Measurements from ENCODE around the gene C5orf22.

Gene C5orf22

DNA sequence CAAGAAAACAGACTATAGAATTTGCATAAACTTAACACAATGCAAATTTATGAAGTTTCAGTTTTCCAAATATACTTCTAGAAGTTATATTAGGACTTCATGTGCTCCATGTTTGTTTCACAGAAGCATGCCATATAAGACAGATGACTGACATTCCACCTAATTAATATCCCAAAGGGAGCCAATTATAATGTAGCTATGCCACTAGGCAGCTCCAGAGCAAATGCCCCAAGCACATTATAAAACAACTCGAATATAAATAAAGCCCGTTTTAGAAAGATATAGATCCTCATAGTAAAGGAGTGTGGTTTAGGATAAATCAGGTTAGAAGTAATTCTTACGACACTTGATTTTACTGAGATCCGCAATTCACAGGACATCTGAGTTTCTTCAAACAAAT is 9.1 kb upstream of the C5orf22 start:
- TF ChIP-seq, protein P1, sequence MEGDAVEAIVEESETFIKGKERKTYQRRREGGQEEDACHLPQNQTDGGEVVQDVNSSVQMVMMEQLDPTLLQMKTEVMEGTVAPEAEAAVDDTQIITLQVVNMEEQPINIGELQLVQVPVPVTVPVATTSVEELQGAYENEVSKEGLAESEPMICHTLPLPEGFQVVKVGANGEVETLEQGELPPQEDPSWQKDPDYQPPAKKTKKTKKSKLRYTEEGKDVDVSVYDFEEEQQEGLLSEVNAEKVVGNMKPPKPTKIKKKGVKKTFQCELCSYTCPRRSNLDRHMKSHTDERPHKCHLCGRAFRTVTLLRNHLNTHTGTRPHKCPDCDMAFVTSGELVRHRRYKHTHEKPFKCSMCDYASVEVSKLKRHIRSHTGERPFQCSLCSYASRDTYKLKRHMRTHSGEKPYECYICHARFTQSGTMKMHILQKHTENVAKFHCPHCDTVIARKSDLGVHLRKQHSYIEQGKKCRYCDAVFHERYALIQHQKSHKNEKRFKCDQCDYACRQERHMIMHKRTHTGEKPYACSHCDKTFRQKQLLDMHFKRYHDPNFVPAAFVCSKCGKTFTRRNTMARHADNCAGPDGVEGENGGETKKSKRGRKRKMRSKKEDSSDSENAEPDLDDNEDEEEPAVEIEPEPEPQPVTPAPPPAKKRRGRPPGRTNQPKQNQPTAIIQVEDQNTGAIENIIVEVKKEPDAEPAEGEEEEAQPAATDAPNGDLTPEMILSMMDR (IDR thresholded peaks at IDR 0.05; ENCODE audit: control insufficient read depth, insufficient read depth, low read depth, low read length, missing control alignments), result no peak
- DNase-seq (ENCODE audit: low read depth), result no peak
- H3K4me3 ChIP-seq (ENCODE audit: control insufficient read depth, low read depth, low read length), result no peak overlapping the region

DNA sequence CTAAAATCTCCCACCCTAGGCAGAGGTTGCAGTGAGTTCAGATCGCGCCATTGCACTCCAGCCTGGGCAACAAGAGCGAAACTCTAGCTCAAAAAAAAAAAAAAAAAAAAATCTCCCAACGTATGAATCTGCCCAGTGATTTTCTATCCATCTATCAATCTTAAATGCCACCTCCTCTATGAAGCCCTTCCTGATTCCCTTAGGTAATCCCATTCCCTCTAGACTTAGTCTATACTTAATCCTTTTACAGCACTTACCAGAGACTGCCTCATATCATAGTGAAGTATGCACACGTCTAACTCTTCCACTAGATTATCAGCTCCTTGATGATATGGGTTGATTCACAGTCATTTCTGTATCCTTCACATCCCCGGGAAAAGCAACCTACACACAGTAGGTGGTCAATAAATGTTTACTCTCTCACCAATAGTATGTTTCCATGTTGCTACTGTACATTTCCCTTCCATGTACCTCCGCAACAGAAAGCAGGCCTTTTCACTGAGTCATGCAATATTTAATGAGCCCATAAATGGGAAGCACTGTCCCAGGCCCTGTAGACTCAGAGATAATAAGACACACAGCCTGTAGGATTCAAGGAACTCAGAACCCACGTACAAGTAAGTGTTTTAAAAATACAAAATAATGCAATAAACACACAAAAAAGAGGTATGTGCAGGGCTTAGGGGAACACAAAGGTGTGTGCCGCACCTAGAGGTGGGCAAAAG is 1.4 kb upstream of the C5orf22 start:
- DNase-seq (ENCODE audit: low read depth), result no peak
- H3K4me3 ChIP-seq (ENCODE audit: control insufficient read depth, low read depth, low read length), result peak overlapping the region; percentile 84
- TF ChIP-seq, protein P1 (IDR thresholded peaks at IDR 0.05; ENCODE audit: control insufficient read depth, insufficient read depth, low read depth, low read length, missing control alignments), result no peak

DNA sequence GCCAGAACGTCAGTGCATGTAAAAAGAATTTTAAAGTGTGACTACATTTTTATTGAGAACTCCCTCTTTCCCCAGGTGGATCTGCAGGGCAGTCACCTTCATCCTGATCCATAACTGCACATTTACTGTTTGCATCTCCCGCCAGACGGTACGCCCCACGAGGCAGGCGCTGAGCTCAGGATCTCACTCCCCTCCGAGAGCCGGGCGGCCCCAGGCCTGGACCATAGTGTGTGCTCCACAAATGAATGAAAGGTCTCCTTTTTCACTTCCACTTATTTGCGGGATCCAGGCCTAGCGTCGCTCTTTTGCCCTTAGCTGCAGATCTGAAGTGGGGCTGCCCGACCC is 586 bp upstream of the C5orf22 start:
- DNase-seq (ENCODE audit: low read depth), result no peak
- TF ChIP-seq, protein P1 (IDR thresholded peaks at IDR 0.05; ENCODE audit: control insufficient read depth, insufficient read depth, low read depth, low read length, missing control alignments), result no peak
- H3K4me3 ChIP-seq (ENCODE audit: control insufficient read depth, low read depth, low read length), result peak overlapping the region; percentile 84

DNA sequence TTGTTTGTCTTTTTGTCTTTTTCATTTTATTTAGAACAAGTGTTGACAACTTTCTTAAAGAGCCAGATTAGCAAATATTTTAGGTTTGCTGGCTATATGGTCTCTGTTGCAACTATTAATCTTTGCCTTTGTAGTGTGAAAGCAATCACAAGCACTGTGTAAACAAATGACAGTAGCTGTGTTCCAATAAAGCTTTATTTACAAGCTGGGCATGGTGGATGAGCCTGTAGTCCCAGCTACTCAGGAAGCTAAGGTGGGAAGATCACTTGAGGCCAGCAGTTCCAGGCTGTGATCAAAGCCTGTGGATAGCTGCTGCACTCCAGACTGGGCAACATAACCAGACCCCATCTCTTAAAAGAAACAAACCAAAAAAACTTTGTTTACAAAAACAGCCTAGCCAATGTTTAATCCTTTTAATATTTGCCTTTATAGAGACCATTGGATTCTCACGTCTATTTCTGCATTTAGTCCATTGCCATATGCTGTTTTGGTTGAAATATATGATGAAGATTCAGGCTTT is 2.5 kb downstream of the C5orf22 start:
- no peak for DNase-seq (ENCODE audit: low read depth)
- no peak overlapping the region for H3K4me3 ChIP-seq (ENCODE audit: control insufficient read depth, low read depth, low read length)
- TF ChIP-seq, protein P1 (IDR thresholded peaks at IDR 0.05; ENCODE audit: control insufficient read depth, insufficient read depth, low read depth, low read length, missing control alignments), result no peak

DNA sequence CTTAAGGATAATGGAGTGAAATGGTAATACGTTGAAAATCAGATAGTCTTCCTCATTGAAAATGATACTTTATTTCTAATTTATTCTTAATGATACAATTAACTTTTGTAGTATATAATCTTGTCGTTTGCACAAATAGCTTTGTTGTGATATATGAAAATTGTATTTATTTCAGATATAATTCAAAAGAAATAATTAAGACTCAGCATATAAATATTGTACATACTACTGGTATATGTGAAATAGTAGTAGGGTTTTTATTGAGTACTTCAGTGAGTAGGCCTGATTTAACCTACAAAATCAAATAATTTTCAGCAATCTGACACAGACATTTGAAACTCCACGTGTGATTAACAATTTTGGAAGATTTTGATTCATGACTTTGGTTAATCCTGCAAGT is 4.8 kb downstream of the C5orf22 start:
- TF ChIP-seq, protein P1 (IDR thresholded peaks at IDR 0.05; ENCODE audit: control insufficient read depth, insufficient read depth, low read depth, low read length, missing control alignments), result no peak
- no peak overlapping the region for H3K4me3 ChIP-seq (ENCODE audit: control insufficient read depth, low read depth, low read length)

DNA sequence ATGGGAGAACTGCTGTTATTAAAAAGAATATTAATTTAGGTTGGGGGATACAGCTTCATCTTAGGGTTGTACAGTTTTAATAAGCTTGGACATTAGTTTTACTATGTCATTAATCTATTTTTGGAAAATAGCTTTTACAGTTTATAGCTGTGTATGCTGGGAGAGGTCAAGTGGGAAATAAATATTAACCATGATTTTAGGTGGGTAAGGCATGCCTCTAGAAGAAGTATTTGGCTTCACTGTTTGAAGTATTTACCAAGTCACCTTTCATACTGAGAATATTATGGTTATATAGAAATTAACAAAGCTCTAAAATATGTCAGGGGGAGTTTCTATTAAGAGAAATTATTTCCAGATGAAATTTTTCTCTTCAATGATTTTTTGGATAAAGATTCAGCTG is 5.2 kb downstream of the C5orf22 start:
- H3K4me3 ChIP-seq (ENCODE audit: control insufficient read depth, low read depth, low read length), result no peak overlapping the region
- DNase-seq (ENCODE audit: low read depth), result no peak
- TF ChIP-seq, protein P1 (IDR thresholded peaks at IDR 0.05; ENCODE audit: control insufficient read depth, insufficient read depth, low read depth, low read length, missing control alignments), result no peak

More for the DNA sequence above, 4.8 kb downstream of the C5orf22 start:
- no peak for DNase-seq (ENCODE audit: low read depth)

Data from AG09309 (cell line).